Coronary artery (tissue), 2 donors: ENCODE measurements around the gene RAMP3.

Experiments
- DNase-seq: peaks from one replicate; pipeline ENCODE4 v3.0.0-alpha.2; 2017; ENCODE audit warnings: low spot score
- H3K27ac ChIP-seq, 2 donors: fragments of 200-600 bp; sonication (generic); one replicate each; pipeline ENCODE4 v1.5.1; 2016 to 2019
- H3K4me3 ChIP-seq: fragments of 200-600 bp; sonication (generic); 2 replicates; pipeline ENCODE4 v1.5.1; 2016; ENCODE audit warnings: mild to moderate bottlenecking, moderate library complexity
- TF ChIP-seq, protein P1 (sequence below): fragments of 200-600 bp; sonication (generic); IDR thresholded peaks from one replicate; pipeline ENCODE4 v1.5.1; 2019; ENCODE audit warnings: antibody characterized with exemption

The RAMP3 gene

DNA sequence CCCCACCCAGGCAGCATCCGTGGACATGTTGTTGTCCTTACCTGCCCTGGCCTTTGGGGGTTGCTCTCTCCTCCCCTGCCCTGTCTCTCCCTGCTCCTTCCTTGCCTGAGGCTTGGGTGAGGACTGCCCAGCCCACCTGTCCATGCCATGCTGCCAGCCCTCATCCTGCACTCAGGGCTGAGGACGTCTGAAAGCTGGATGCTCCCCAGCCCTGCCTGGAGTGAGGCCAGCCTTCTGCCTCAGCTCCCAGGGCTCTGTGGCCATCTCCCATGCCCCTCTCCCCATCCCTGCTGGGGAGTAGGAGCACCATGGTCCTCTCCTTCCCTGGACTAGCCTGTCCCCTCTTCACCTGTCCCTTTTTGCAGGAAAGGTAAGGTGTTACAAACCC, 68.4 kb downstream of the RAMP3 start:
- H3K27ac ChIP-seq: no peak overlapping the region
- no peak overlapping the region for H3K4me3 ChIP-seq
- DNase-seq: no peak
- TF ChIP-seq, protein P1, sequence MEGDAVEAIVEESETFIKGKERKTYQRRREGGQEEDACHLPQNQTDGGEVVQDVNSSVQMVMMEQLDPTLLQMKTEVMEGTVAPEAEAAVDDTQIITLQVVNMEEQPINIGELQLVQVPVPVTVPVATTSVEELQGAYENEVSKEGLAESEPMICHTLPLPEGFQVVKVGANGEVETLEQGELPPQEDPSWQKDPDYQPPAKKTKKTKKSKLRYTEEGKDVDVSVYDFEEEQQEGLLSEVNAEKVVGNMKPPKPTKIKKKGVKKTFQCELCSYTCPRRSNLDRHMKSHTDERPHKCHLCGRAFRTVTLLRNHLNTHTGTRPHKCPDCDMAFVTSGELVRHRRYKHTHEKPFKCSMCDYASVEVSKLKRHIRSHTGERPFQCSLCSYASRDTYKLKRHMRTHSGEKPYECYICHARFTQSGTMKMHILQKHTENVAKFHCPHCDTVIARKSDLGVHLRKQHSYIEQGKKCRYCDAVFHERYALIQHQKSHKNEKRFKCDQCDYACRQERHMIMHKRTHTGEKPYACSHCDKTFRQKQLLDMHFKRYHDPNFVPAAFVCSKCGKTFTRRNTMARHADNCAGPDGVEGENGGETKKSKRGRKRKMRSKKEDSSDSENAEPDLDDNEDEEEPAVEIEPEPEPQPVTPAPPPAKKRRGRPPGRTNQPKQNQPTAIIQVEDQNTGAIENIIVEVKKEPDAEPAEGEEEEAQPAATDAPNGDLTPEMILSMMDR: no peak

- no peak overlapping the region for H3K27ac ChIP-seq
- TF ChIP-seq, protein P1: no peak
- no peak for DNase-seq
- no peak overlapping the region for H3K4me3 ChIP-seq
Measured at GRCh38 chr7:45229156-45229920, 71.7 kb downstream of the RAMP3 start.

DNA sequence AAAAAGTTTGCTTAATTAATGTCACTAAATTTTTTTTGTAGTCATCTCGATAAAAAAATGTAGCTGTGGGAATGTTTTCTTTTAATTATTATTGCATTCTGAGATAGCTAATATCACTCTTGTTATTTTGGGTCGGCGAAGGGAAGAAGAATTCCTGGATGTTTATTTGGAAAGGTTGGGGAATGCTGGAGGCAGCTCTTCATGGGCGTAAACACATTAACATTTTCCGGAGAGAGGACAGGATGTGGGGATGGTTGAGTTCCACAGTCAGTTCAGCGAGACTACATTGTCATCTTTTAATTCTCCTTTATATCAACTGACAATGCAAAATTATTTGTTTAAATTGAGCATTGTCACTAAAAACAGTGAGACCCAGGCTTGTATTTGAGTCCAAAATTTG, 72.5 kb downstream of the RAMP3 start:
- Histone ChIP-seq H3K4me3 (no peak overlapping the region), H3K27ac (no peak overlapping the region)
- DNase-seq: no peak
- TF ChIP-seq, protein P1: no peak

DNA sequence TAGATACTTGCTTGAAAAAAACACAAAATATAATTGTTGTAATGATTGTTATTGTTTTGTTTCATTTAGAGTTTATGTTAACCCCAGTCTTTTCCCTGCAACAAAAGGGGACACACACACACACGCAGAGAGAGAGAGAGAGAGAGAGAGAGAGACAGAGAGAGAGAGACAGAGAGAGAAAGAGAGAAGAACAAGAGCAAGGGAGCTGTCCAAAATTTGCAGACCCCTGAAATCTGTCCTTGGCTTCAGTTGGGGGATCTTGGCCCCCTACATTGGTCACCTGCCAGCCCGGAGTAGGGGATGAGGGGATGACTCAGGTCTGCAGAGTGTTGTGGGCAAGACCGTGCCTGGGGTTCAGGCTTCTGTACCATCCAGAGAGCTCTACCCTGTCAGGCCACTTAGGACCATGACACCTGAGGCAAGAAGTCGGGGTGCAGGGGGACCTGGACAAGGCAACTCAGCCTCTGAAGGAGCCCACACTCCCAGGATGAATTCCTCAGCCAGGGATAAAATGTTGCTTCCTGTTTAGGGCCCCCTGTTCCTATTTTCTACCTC, 73.1 kb downstream of the RAMP3 start:
- TF ChIP-seq, protein P1: no peak
- Histone ChIP-seq H3K4me3 (no peak overlapping the region), H3K27ac (no peak overlapping the region)
- no peak for DNase-seq

DNA sequence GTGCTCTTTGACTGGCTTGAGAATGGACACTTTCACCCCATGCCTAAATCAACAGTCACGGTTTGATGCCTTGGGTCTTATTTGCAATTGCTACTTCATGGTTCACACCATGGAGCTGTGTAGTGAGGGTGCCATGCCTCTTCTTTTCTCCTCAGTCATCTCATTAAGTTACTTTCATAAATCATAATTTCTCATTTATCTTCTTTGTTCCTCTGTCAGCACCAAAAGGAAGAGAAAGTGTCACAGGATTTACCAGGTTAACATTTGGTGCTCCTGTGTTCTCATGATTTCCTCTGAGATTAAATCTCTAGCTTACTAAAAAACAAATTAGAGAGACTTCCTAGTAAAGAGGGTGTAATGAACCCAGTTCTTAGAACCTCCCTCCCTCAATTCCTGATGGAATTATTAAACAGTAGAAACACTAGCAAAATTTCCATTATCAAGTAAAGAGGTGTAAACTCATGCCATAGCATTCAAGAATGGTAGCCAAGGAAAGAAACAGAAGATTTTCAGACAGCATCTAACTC, 75.7 kb downstream of the RAMP3 start:
- no peak for DNase-seq
- H3K4me3 ChIP-seq: no peak overlapping the region
- no peak overlapping the region for H3K27ac ChIP-seq
- TF ChIP-seq, protein P1: no peak
